Prostate gland (tissue), 2 donors: ENCODE results near the gene PROS1.
"Not testable (repeated sequence)": the region's sequence is repeated elsewhere in the genome, so short reads cannot be mapped to it uniquely, and the experiment has no call there.

Experiments used
- CTCF ChIP-seq, 4 experiments: fragments of 200-600 bp in 2 of 4; fragments of 450-650 bp in 2 of 4; sonication (generic) in 2 of 4; IDR thresholded peaks; 1 replicate in 3 of 4; 2 replicates in 1 of 4; pipeline ENCODE4 v1.5.1; 2016 to 2019; ENCODE audit warnings: antibody characterized with exemption in 4 of 4, mild to moderate bottlenecking in 2 of 4, moderate library complexity in 2 of 4
- POLR2A ChIP-seq: fragments of 450-650 bp; IDR thresholded peaks from one replicate; pipeline ENCODE4 v1.6.1; 2016; ENCODE audit warnings: antibody characterized with exemption, mild to moderate bottlenecking

- TF ChIP-seq POLR2A; CTCF (IDR thresholded peaks at IDR 0.05): not testable (repeated sequence)
Measured at GRCh38 chr3:93878250-93879017, 95.3 kb downstream of the PROS1 start.
